HG03135 (cell line): ENCODE data around the gene ST6GALNAC3.

Experiments
- ATAC-seq: cut with Tn5 transposase; IDR thresholded peaks from one replicate; pipeline ENCODE4 v1.9.1; 2021; ENCODE audit warnings: mild to moderate bottlenecking, moderate library complexity; ENCODE audit not compliant: unreplicated experiment

The ST6GALNAC3 gene

DNA sequence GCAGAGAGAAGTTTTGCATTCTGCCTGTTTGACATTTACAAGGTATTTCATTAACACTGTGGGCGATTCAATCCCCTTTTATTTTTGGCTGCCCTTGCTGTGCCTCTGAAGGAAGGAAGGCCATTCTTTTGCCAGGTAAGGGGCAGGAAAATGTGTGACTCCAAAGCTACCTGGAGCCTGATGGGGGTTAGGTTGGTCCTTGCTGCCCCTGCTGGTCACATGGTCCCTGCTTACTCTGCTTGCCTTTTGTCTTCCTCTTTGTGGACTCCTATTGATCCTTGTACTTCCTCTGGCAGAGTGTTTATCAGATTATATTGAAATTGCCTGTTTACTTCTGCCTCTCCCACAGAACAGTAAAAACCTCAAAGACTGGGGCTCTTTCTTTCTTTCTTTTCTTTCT is 65.7 kb downstream of the ST6GALNAC3 start:
- ATAC-seq, result no peak

DNA sequence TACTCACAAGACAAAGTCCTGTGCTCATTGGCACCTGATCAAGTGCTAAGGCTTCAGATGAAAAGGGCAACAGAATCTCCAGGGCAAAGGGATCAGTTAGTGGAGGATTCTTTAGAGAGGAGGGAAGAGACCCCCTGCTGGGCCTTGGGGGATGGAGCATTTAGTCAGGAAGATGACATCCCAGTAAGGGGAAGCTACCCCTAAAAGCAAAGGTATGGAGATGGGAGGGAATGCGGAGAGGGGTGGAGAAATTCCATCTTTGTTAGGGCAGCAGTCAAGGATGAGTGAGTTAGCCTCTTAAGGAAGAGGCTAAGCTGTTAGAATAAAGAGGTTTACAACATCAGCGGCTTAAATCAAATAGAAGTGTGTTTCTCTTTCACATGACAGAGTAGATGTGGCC is 67.4 kb downstream of the ST6GALNAC3 start:
- ATAC-seq, result no peak

DNA sequence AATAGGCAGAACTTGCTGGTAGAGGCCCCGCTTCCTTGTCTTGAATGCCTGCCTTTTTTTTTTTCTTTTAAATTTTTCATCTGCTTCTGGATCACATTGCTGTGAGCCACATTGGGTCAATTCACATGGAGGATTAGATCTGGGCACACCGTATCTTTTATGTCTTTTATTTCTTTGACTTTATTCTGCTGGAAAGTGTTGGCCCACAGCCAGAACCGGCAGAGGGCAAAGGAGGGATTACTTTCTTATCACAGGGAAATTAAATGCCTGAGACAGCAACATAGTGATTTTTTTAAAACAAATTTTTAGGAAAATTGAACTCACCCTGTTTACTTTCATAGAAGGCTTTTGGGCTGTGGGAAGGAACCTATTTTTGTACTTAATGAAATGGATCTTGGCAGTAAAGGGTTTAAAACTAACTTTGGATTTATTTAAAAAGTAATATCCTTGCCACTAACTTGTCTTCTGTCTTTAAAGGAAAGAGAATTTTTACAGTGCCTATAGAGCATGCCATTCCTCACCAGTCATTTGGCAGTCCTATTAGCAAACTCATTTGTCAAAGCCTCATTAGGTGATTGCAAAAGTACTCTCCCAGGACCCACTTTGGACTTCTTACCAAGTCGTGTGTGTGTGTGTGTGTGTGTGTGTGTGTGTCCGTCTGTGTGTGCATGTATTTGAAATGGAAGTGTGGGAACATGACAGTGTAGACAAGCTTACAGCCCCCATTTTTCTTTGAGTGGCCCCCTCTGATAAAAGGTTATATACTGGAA is 68.4 kb downstream of the ST6GALNAC3 start:
- no peak for ATAC-seq

DNA sequence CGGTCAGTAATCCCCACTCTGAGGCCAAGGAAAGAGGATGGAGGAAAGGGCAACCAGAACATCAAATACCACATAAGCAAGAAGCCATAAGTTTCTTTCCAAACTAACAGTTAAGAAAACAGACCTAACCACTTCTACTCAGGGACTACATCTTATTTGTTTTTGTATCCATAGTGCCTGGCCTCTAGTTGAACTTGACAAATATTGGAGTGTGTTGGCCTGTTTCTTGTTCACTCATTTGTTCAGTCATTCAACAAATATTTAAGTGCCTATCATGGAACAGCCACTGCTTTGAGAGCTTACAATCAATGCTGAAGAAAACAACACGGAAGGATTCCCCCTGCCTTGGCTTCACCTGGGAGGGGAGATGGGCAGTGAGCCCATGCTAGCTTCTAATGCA is 69.7 kb downstream of the ST6GALNAC3 start:
- ATAC-seq, result no peak

DNA sequence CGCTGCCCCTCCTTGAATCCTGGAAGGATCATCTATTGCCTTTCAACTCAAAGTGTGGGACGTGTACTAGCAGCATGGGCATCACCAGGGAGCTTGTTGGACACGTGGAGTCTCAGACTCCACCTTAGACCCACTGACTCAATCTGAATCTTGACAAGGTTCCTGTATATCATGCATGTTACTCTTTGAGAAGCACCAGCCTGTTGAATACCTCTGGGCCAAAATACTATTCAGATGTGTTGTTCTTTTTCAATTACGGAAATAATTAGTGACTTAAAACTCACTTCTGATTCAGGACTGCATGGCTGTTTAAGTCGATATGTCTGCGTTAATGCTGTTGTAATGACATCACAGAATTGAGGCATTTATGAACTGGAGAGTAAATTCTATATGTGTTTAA is 70.8 kb downstream of the ST6GALNAC3 start:
- no peak for ATAC-seq

DNA sequence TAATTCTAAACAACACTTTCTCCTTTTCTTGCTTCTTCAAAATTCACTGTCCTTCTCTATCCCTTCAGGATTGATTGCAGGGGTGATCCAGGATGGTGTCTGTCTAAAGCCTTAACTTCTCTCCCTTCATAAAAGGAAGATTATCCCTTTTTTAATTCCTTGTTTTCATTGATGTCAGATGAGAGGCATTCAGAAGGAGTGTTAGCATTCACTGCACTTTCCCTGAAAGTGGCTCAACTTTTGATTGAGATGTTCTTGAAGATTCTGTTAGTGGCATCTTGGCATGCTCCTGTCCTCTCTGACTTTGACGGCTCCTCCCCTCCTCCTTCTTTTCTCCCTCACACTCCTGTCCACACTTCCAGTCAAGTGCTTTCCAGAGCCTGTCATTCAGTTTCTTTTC is 71.6 kb downstream of the ST6GALNAC3 start:
- ATAC-seq, result no peak

DNA sequence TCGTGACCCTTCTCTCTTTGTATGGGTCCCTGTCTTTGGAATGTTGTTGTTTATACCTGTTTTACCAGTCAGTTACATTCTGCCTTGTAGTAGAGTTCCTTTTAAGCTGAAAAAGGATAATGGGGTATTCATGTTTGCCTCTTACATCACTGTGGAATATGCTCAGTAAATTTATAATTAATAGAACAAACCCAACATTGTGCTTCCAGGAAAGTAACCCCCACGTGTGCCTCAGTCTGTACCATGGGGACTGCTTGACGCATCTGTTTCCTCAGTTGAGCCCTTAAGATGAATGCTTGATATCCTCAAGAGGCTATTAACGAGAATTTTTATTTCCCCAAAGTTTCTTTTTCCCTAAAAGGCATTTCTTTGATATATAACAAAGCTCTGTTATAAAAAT is 73.4 kb downstream of the ST6GALNAC3 start:
- ATAC-seq, result no peak

DNA sequence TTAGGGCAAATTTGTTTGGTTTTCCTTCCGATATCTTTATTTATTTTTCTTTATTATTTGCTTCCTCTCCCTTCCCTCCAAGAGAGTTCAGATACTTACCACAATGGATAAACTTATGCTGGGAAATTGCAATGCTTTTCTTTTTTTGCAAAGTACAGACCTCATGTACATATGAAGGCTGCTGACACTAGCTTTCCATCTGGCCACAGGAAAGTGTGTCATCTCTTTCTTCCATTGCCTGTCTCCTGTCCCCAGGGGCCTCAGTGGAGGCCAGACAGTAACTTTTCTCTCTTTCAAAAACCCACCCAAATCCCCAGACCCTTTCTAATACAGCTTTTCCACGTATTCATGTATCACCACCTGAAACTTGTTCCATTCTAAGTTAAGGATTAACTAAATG is 73.9 kb downstream of the ST6GALNAC3 start:
- no peak for ATAC-seq

DNA sequence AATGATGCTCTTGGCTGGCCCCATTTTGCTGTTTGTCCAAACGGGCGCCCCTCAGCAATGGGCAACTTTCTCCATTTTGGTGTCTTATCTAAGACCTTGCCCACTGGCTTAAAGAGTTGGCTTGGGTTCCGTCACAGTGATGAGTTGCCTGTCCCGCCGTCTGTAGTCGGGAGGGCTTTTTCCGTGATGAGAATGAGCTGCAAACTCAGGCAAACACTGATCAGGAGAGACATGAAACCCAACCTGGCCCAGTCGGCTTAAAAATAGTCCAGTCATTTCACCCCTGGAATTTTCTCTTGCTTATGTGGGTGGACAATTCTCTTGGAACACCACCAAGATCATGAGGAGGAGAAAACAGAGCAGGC is 79.3 kb downstream of the ST6GALNAC3 start:
- no peak for ATAC-seq

DNA sequence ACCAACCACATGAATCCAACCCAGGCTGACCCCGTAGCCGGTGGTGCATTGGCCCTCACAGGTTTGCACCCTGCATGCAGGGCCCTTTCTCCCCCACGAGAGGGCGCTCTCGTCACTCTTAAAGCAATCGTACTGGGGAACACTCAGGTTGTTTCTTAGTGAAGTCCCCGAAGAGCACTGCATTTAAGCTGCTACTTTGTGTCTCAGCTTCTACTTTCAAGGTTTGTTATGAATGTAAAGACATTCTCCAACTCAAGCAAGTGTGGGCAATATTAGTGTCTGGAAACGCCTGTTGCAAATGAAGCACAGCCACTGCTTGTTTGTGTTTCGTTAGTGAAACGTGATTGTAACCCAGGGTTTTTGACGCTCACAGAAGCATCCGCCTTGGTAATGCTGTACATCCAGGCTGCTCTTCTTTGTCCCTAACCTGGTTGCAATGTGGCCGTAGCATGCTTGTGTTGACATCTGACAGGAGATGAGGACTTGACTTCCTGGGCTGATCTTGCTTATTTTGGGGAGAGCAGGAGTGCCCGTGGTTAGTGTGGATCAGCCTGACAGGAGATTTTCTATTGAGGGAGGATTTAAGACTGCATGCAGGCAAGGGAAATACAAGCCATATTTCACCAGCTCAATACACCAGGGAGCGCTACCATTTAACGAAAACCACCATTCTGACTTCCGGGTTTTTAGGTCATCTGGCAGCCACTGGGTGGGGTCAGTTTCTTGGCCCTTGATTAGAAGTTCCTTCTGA is 79.8 kb downstream of the ST6GALNAC3 start:
- ATAC-seq, result peak; percentile 98

DNA sequence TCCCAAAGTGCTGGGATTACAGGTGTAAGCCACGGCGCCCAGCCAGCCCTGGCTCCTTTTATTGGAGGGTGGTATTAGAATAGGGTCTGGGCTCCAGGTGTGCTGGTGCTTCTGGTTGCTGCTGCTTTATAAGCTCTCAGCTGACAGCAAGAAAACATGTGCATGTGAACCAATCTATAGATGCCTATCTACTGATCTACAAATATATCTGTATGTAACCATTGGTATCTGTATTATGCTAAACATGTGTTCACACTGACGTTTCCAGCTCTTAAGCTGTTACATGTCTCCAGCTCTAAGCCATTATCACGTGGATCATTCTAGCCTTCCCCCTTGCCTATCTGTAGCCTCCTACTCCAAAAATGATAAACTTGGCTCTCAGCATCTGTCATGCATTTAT is 82.4 kb downstream of the ST6GALNAC3 start:
- ATAC-seq, result no peak

DNA sequence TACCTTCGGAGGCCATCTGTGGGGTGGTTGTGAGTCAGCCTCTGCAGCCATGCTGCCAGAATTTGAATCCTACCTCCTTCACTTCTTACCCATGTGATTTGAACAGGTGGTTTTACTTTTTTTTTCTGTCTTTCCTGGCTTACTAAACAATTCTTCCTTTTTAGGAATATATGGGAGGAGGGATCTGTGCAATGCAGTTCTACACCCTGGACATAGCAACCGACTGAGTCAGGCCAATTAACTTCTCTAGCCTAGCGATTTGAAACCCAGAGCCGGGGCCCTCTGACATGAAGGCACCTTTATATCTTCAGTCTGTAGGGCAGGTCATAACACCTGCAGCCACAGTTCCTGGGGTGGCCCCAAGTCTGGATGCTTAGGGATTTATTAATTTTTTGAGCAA is 83.6 kb downstream of the ST6GALNAC3 start:
- ATAC-seq, result no peak

DNA sequence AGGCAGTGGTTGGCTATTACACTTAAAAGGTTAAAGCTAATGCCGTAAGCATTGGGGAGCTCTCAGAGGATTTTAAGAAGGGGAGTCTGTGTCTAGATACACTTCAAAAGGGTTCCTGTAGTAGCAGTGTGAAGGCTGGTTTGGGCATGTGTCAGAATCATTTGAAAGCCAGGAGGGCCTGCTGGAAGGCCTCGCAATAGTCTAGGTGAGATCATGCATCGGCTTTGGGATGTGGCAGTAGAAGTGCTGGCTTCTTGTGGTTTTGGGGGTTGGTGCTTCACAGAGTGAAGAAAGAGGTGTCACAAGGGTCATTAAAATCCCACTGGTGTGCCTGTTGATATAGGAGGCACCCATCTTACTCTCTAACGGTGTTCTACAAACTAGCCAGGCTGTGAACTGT is 85.7 kb downstream of the ST6GALNAC3 start:
- ATAC-seq, result no peak

DNA sequence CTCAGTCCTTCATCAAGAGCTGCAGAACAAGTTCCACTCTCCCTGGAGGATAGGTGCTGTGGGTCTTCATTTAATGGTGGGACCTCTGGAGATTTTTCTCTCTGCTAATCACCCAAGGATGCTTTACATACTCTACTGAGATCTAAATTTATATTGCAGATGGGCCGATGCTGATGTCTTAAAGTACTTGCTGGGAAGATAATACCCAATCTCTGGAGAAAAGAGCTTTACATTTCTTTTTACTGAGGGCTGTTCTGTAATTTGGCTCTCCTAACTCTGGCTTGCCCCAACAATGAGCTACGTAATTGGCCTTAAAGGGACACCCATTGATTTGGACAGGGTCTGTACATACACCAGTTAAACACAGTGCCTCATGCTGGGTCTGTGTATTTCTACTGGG is 86.9 kb downstream of the ST6GALNAC3 start:
- no peak for ATAC-seq

DNA sequence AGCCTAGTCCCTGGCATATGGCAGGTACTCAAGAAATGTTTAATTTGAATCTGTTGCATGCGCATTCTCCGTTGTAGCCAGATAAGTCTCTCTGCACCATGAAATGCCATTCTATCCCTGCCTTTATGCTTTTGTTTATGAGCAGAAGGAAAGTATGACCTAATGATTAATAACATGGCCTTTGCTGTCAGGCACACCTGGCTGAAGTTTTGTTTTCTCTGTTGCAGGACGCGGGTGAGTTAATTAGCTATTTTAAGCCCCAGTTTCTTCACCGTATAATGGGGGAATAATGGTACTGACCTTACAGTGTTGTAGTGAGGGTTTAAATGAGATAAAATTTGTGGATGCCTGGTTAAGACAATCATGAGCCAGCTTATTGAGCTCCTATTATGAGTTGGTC is 87.7 kb downstream of the ST6GALNAC3 start:
- ATAC-seq, result no peak

DNA sequence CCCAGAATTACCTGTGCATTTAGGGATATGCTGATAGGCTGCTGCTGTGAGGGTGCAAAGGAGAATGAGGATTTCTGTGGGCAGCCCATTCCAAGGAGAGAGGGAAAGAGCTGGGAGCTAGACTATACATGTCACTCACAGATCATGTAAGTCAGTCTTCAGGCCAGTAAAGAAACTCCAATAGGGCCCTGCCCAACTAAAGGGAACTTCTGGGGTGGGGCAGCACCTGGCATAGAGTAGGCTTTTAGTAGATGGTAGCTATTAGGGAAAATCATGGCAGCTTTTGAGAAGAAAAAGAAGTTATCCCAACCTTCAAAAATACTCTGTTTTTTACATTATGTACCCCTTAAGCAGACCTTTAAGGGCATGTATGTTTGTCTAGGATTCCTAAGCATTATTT is 89.6 kb downstream of the ST6GALNAC3 start:
- no peak for ATAC-seq

DNA sequence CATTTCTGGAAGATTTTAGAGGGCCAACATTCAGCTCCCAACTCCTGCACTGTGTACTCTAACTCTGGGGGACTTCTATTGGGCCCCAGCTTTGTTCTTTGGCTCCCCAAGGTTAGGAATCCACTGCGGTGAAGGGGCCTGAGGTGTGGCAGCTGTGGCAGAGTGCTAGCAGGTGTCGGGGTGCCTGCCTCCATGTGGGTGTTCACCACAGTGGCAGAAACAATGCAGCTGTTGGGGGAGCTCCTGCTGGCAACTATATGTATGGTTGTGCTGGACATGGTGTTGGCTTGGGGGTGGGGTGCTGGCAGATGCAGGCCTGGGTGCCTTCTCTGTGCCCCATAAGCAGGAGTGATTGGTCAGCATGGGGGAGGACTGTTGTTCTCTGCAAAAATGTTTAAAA is 95.5 kb downstream of the ST6GALNAC3 start:
- ATAC-seq, result no peak

DNA sequence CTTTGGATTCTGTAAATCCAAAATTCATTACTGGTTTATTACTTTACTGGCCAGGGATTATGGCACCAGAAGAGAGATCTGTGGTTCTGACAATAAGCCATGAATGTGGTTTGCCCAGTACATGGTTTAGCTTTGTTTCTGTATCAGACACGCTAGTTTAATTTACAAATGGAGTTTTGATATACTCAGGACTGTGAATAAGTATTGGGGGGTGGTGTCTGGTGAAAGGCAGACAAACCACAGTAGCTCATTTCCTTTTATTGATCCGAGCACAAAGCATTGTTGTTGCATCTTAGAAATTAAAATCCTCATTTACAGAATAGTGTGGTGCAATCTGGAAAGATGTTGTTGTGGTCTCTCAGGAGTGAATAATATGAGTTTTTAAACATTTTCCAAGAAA is 96.0 kb downstream of the ST6GALNAC3 start:
- no peak for ATAC-seq

DNA sequence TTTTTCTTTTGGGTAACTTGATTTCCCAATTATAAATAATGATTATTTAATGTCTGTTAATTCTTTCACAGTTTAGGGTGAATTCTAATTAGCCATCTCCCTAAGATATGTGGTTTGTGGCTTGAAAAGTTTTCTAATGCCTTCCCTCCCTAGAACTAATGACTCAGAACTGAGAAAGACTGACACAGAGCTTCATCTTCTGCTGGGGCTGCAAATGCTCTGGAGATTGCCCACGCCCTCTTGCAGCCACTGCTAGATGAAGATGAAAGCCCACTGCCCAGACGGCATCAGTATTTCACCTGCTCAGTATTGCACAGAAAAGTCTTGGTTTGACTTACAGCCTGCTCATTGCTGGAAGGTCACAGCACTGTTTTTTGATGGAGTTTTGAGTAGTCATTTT is 101.5 kb downstream of the ST6GALNAC3 start:
- ATAC-seq, result no peak

DNA sequence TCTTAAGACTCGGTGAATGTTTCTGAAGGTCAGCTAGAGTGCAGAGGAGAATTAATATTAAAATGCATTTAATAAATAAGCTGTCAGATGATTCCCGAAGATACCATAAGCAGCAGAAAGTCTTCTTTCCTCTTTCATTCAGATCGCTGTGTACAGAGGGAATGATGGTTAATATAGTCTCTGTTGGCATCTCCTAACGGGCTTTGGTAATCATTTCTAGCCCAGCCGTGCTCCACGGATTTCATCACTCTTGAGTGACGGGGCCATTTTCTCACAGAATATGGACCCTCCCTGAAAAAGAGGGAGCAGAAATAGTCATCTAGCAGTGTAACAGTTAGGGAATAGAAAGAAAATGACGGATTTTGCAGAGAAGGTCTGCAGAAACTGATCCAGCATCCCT is 103.1 kb downstream of the ST6GALNAC3 start:
- ATAC-seq, result no peak

DNA sequence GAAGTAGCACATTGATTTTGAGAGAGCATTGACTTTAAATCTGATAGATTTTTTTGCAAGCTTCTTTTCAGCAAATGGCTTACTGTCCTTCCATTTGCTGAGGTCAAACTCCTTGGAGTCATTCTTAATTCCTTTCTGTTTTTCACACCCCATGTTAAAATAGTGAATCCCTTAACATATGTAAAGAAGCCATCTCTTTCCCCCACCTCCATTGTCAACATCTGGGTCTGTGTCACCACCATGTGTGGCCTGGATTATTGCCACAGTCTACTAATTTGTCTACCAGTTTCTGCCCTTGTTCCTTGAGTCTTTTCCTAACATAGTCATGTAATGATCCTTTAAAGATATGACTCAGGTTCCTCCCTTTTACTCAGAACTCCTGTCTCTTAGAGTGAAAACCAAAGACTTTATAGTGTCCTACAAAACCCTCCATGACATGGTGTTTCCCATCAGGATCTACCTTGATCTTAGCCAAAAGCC is 104.7 kb downstream of the ST6GALNAC3 start:
- no peak for ATAC-seq

DNA sequence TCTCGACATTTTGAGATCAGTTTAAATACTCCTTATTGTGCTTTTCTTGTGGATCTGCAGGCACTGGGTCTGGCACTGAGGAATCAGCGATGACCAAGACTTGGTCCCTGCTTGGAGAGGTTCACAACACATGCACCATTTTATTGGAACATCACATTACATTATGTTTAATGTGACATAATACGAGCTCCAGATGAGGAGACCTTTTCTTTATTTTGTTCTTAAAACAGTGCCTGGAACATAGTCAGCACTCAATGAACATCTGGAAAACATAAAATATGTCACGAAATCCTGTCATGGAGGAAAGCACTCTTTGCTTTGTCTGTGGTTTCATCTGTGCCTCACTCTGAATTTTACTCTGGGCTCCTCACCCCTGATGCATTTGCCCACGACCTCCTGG is 110.7 kb downstream of the ST6GALNAC3 start:
- ATAC-seq, result no peak
